Right cardiac atrium (tissue), 5 donors: ENCODE measurements around the gene UMODL1. TPM values are rescaled to one million over a fixed set of nuclear protein-coding genes. Genes with fewer than 3 reads are reported as not detected.

Source experiments
- ATAC-seq, 2 donors: fragments of 200-7000 bp; cut with Tn5 transposase; one replicate each; pipeline versions ENCODE4 v1.8.0 to v1.9.1; 2020; ENCODE audit warnings: moderate library complexity in 2 of 2, mild to moderate bottlenecking in 1 of 2
- DNase-seq, 3 donors: peaks; one replicate each; pipeline ENCODE4 v3.0.0-alpha.2; 2020
- H3K27ac ChIP-seq: one replicate; pipeline ENCODE4 v1.5.1; 2013; ENCODE audit warnings: mild to moderate bottlenecking, low read length, control low read depth, moderate library complexity
- H3K27me3 ChIP-seq: one replicate; pipeline ENCODE4 v1.6.1; 2013; ENCODE audit not compliant: control insufficient read depth, insufficient read depth
- H3K4me1 ChIP-seq: one replicate; pipeline ENCODE4 v1.6.1; 2013; ENCODE audit warnings: low read length; ENCODE audit not compliant: control insufficient read depth, insufficient read depth
- H3K4me3 ChIP-seq: one replicate; pipeline ENCODE4 v1.5.1; 2013; ENCODE audit warnings: low read length, control low read depth
- H3K9me3 ChIP-seq: one replicate; pipeline ENCODE4 v1.6.1; 2013; ENCODE audit warnings: low read length; ENCODE audit not compliant: control insufficient read depth
- WGBS: extraction: QIAGEN DNeasy Blood & Tissue Kit; methylation state at CpG from one replicate; pipeline ENCODE4 v1.1.7; 2013; 5-methylcytosine and 5-hydroxymethylcytosine counted together
- intact Hi-C, 4 donors: fragments of 100-400 bp; cut with DNase I; formaldehyde crosslinking; loops; one replicate each; pipeline versions ENCODE4 v1.11.0 to v1.14.0; 2022 to 2023
- polyA plus RNA-seq: library from polyadenylated mRNA; stranded (reverse); fragments of 200-250 nt; gene quantifications from one replicate; pipeline ENCODE4 v1.2.3, GENCODE V29; 2013
- total RNA-seq, 4 donors: library from RNA; stranded (reverse); fragmentation: NEBNext Ultra II Directional; extraction: Animal tissue kit (Norgen Biotek cat#: 25700); gene quantifications; one replicate each; pipeline ENCODE4 v1.2.1, GENCODE V29; 2021
- donor health status: healthy with polysubstance abuse.
- donor health status: DM: no; HTN: yes; CAD: no.
- donor health status: DM: no; HTN: no; CAD: no.
- donor health status: DM: no; HTN: yes; CAD: no; lungs with severe emphysema.
- donor health status: DM: yes; HTN: yes; CAD: no.

UMODL1 gene
- total and polyA plus RNA-seq, 5 donors: not detected

DNA sequence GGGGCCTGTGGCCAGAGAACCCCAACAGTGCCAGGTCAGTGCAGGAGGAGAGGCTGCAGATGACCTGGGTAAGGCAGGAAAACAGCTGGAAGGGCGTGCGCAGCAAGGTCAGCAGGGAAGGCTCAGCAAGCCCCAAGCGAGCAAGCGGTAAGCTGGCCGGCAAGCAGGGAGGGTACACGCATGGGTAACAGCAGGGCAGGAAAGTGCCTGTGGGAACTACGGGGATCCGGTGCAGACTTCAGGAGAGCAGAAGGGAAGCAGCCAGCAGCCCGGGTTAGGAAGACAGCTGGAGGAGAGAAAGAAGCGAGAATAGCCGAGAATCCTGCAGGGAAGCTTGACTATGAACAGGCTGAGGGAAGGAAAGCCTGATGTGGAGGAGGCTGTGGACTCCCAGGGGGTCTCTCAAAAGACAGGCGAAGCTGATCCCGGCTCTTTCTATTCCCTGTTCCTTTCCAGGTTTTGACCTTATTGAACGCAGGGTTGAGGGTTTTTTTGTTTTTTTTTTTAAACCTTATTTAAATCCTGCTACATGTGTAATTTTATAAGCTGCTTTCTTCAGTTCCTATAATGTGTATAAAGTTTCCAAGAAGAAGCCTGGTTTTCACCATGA is 20.9 kb downstream of the UMODL1 start:
- Histone ChIP-seq H3K4me3 (no peak overlapping the region), H3K27me3 (no peaks in the 10 kb centered on the region), H3K9me3 (peaks cover 2% of the 10 kb centered on the region), H3K4me1 (no peaks in the 10 kb centered on the region), H3K27ac (no peak overlapping the region)
- WGBS: 33% methylated on average over 14 of the region's 14 CpGs
- intact Hi-C loops: no loop called here
- peak in 1 of 3 donors; percentile 3 for DNase-seq
- ATAC-seq: no peak

DNA sequence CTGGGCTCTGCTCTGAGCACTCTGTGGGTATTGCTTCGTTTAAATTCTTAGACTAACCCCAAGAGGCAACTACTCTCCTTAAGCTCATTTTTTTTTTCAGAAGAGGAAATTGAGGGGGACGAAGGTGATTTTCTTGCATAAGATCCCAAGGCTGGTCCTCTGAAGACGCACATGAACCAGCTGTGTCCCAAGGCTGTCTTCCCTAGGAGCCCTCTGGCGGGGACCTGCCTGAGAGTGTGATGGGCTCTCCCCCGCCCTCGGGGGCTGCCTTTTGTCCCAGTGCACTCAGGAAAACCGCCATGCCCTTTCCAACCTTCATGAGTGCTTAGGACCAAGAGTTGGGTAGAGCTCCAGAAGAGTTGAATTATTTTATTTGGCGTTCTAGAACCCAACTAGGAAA is 21.7 kb downstream of the UMODL1 start:
- H3K27ac ChIP-seq: no peak overlapping the region
- intact Hi-C loops: no loop called here
- peak in 1 of 3 donors; percentile 15 for DNase-seq
- H3K4me3 ChIP-seq: no peak overlapping the region
- no peaks in the 10 kb centered on the region for H3K27me3 ChIP-seq
- H3K9me3 ChIP-seq: peaks cover 2% of the 10 kb centered on the region
- H3K4me1 ChIP-seq: no peaks in the 10 kb centered on the region
- ATAC-seq: no peak
- 74% methylated on average over 8 of the region's 8 CpGs for WGBS

- WGBS: 88% methylated on average over 9 of the region's 9 CpGs
- H3K9me3 ChIP-seq: peaks cover 2% of the 10 kb centered on the region
- H3K27me3 ChIP-seq: no peaks in the 10 kb centered on the region
- peak in 1 of 3 donors; percentile 17 for DNase-seq
- no peaks in the 10 kb centered on the region for H3K4me1 ChIP-seq
- H3K27ac ChIP-seq: no peak overlapping the region
- intact Hi-C loops: no loop called here
- no peak for ATAC-seq
- no peak overlapping the region for H3K4me3 ChIP-seq
Measured at GRCh38 chr21:42093186-42093585, 22.1 kb downstream of the UMODL1 start.

- intact Hi-C loops: no loop called here
- Histone ChIP-seq H3K4me1 (no peaks in the 10 kb centered on the region), H3K27ac (no peak overlapping the region), H3K9me3 (peaks cover 2% of the 10 kb centered on the region), H3K27me3 (no peaks in the 10 kb centered on the region), H3K4me3 (no peak overlapping the region)
- ATAC-seq: no peak
- peak in 1 of 3 donors; percentile 9 for DNase-seq
- 72% methylated on average over 15 of the region's 15 CpGs for WGBS
Measured at GRCh38 chr21:42093991-42094421, 22.9 kb downstream of the UMODL1 start.

DNA sequence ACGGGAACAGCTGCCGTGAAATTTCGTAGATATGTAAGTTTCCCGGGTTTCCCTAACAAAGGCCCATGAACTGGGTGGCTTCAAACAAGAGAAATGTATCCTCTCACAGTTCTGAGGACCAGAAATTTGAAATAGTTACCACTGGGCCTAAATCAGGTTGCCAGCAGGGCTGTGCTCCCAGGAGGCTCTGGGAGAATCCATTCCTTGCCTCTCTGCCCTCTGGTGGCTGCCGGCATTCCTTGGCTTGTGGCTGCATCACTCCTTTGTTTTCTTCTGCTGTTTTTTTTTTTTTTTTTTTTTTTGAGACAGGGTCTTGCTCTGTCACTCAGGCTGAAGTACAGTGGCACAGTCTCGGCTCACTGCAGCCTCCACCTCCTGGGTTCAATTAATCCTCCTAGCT is 23.7 kb downstream of the UMODL1 start:
- Histone ChIP-seq H3K9me3 (peaks cover 2% of the 10 kb centered on the region), H3K4me3 (no peak overlapping the region), H3K27ac (no peak overlapping the region), H3K4me1 (no peaks in the 10 kb centered on the region), H3K27me3 (no peaks in the 10 kb centered on the region)
- DNase-seq (peak in 1 of 3 donors; percentile 5), ATAC-seq (no peak)
- WGBS: 97% methylated on average over 6 of the region's 6 CpGs
- intact Hi-C loops: no loop called here

DNA sequence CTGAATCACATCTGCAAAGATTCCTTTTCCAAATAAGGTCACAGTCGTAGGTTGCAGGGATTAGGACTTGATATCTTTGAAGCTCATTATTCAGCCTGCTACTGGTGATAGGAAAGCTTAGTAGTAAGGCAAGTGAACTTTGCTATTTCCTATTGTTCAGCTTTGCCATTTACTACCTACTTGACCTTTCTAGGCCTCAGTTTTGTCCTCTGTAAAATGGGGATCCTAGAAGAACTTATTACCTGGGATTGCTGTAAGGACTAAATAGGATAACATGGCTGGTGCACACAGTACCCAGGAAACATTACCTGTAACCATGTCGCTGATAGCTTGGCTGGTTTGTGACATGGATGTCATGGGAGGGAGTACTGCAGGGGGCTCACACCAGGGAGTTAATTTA is 24.5 kb downstream of the UMODL1 start:
- DNase-seq: peak in 1 of 3 donors; percentile 7
- 91% methylated on average over 2 of the region's 2 CpGs for WGBS
- Histone ChIP-seq H3K4me1 (no peaks in the 10 kb centered on the region), H3K9me3 (peaks cover 2% of the 10 kb centered on the region), H3K4me3 (no peak overlapping the region), H3K27me3 (no peaks in the 10 kb centered on the region), H3K27ac (no peak overlapping the region)
- ATAC-seq: no peak
- intact Hi-C loops: no loop called here

DNA sequence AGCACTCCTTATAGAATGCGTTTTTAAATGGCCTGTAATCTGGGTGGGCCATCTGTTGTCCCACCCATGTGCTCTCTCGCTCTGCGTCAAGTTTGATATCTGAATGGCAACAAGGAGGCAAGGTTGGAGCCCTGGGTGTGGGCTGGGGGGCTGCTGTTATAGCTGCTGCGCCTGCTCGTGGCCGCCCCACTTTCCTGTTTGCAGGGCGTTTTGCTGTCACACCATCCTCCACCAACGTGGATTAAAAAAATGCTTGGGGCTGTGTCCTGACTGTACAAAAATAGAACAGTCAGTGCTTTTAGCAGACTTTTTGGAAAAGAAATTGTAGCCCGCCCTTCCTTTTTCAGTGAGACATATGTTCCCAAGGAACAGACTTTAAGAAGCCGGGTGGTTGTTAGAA is 25.4 kb downstream of the UMODL1 start:
- whole genome bisulfite sequencing: 52% methylated on average over 10 of the region's 10 CpGs
- H3K27ac ChIP-seq: no peak overlapping the region
- ATAC-seq (peak in 1 of 2 donors; percentile 73), DNase-seq (peak in 2 of 3 donors; percentile 25 to 42)
- no peaks in the 10 kb centered on the region for H3K4me1 ChIP-seq
- intact Hi-C loops: no loop called here
- H3K27me3 ChIP-seq: no peaks in the 10 kb centered on the region
- H3K9me3 ChIP-seq: peaks cover 2% of the 10 kb centered on the region
- H3K4me3 ChIP-seq: no peak overlapping the region

DNA sequence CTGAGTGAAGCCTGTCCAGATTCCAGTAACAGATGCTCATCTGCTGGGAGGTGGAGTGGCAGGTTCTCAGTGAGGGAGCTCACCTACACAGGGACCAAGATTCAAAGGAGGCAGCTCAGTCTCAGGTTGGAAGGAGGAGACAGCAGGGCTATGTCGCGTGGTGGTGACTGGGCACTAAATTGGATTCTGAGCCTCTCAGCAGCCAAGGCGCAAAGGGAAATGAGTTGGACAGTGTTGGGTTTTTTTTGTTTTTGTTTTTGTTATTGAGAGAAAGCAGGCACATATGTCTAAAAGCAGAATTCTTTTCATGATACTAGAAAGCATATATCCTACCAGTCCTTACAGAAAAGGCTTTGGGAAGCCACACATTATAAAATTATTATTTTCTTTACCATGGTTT is 26.2 kb downstream of the UMODL1 start:
- peak in 1 of 2 donors; percentile 14 for ATAC-seq
- Histone ChIP-seq H3K4me3 (no peak overlapping the region), H3K9me3 (peaks cover 2% of the 10 kb centered on the region), H3K4me1 (no peaks in the 10 kb centered on the region), H3K27me3 (no peaks in the 10 kb centered on the region), H3K27ac (no peak overlapping the region)
- intact Hi-C loops: no loop called here
- DNase-seq: peak in 2 of 3 donors; percentile 3 to 14
- 73% methylated on average over 3 of the region's 3 CpGs for WGBS

- ATAC-seq: peak; percentile 78 to 89
- intact Hi-C loops: no loop called here
- Histone ChIP-seq H3K4me3 (no peak overlapping the region), H3K9me3 (peaks cover 2% of the 10 kb centered on the region), H3K4me1 (no peaks in the 10 kb centered on the region), H3K27ac (no peak overlapping the region), H3K27me3 (no peaks in the 10 kb centered on the region)
- peak in 1 of 3 donors; percentile 36 for DNase-seq
- 46% methylated on average over 8 of the region's 8 CpGs for WGBS
Measured at GRCh38 chr21:42097860-42098454, 26.8 kb downstream of the UMODL1 start.

DNA sequence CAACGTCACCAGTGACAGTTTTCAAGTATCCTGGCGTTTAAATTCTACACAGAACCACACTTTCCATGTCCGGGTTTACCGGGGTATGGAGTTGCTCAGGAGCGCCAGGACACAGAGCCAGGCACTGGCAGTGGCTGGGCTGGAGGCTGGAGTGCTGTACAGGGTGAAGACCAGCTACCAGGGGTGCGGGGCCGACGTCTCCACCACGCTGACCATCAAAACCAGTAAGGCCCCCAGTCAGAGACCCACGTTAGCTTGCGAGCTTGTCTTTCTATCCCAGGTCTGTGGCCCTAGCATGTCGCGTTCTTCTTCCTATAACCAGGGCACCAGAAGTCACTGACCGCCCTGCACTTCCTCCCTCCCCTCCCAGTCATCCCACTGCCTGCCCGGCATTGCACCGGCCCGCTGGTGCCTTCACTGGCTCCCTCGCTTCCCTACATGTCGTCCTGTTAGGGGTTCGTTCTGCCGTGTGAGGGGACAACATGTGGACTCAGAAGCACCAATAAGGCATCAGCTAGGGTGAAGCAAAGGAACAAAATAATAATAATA is 27.9 kb downstream of the UMODL1 start:
- WGBS: 83% methylated on average over 21 of the region's 21 CpGs
- H3K27me3 ChIP-seq: no peaks in the 10 kb centered on the region
- H3K27ac ChIP-seq: no peak overlapping the region

GRCh38 chr21:42101246-42101645 is 30.1 kb downstream of the UMODL1 start:
- Histone ChIP-seq H3K4me3 (no peak overlapping the region), H3K4me1 (no peaks in the 10 kb centered on the region), H3K9me3 (no peaks in the 10 kb centered on the region), H3K27me3 (no peaks in the 10 kb centered on the region), H3K27ac (no peak overlapping the region)
- ATAC-seq (no peak), DNase-seq (peak in 2 of 3 donors; percentile 3 to 13)
- 87% methylated on average over 14 of the region's 14 CpGs for WGBS
- intact Hi-C loops: no loop called here

More for the DNA sequence above, 27.9 kb downstream of the UMODL1 start:
- no peaks in the 10 kb centered on the region for H3K4me1 ChIP-seq
- H3K9me3 ChIP-seq: peaks cover 2% of the 10 kb centered on the region
- ATAC-seq (no peak), DNase-seq (peak in 2 of 3 donors; percentile 9 to 41)
- H3K4me3 ChIP-seq: no peak overlapping the region
- intact Hi-C loops: no loop called here
